Renal cortex interstitium (tissue), 11 donors: ENCODE results near the gene PROCR. TPM values are rescaled to one million over a fixed set of nuclear protein-coding genes. Genes with fewer than 3 reads are reported as not detected.
"Not testable (repeated sequence)": the region's sequence is repeated elsewhere in the genome, so short reads cannot be mapped to it uniquely, and the experiment has no call there.

Experiments used
- DNase-seq, 11 donors: peaks; one replicate each; pipeline ENCODE4 v3.0.0-alpha.2; 2013; ENCODE audit warnings: low read depth in 9 of 11, low spot score in 4 of 11; ENCODE audit errors: extremely low read depth in 1 of 11
- polyA plus RNA-seq, 3 donors: library from polyadenylated mRNA; unstranded; fragments of 120-200 nt; gene quantifications; one replicate each; pipeline ENCODE4 v1.2.1, GENCODE V29; 2013; ENCODE audit not compliant: insufficient read length in 3 of 3

The PROCR gene
- polyA plus RNA-seq, 3 donors: 6.5 to 10.8 (median 7.6) TPM

DNA sequence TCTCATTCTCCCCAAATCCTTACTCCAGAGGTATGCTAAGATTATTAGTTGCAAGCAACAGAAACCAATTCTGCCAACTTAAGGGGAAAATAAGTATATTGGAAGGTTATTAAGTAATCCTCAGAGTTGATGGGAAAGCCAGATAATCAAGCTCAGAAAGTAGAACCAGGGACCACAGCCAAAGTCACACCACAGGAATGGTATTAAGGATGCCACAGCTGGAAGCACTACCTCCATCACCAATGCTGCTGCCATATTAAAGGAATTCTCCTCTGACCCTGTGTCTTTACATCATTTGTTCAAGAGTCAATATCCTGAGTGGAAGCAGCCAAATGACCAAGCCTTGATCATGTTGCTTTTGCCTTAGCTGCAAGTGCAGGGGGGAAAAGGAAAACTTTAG, 9.9 kb downstream of the PROCR start:
- DNase-seq: no peak

GRCh38 chr20:35186691-35187289, 14.9 kb downstream of the PROCR start:
- DNase-seq: not testable (repeated sequence)

DNA sequence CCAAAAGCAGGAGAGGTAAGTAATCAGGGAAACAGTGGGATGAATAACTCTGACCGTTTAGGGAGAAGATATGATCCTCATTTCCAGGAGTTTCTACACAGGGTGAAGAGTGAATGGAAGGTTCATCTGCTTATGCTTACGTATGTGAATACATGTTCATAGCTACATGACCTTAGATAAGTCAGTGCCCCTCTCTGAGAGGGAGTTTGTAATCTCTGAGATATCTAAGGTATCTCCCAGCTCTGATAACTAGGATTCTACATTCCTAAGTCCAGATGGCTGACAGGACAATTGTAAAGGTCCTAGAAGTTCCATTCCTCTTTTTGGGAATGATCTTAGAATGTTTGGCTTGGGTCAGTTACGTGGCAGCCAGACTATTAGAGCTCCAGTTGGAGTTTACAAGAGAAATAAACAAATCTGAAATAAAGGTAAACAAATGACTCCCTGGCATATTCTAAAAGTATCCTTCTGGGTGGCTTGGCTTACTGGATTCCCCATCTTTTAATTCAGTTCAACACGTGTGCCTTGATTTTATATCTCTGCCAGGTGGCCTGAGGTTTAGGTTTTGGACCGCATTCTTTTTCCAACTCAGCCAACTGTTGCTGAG, 15.8 kb downstream of the PROCR start:
- no peak for DNase-seq

DNA sequence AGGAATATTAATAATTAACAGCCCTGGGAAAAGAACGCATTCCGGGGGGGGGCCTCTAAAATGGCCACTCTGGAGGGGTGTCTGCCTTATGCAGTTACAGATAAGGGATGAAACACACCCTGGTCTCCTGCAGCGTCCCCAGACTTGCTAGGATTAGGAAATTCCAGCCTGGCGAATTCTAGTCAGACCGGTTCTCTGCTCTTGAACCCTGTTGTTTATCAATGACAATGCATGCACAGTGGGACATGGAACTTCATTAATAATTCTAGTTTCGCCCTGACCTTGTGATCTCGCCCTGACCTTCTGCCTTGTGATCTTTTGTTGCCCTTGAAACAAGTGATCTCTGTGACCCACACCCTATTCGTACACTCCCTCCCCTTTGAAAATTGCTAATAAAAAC, 17.4 kb downstream of the PROCR start:
- not testable (repeated sequence) for DNase-seq

- DNase-seq: no peak
Measured at GRCh38 chr20:35190556-35190955, 18.7 kb downstream of the PROCR start.

DNA sequence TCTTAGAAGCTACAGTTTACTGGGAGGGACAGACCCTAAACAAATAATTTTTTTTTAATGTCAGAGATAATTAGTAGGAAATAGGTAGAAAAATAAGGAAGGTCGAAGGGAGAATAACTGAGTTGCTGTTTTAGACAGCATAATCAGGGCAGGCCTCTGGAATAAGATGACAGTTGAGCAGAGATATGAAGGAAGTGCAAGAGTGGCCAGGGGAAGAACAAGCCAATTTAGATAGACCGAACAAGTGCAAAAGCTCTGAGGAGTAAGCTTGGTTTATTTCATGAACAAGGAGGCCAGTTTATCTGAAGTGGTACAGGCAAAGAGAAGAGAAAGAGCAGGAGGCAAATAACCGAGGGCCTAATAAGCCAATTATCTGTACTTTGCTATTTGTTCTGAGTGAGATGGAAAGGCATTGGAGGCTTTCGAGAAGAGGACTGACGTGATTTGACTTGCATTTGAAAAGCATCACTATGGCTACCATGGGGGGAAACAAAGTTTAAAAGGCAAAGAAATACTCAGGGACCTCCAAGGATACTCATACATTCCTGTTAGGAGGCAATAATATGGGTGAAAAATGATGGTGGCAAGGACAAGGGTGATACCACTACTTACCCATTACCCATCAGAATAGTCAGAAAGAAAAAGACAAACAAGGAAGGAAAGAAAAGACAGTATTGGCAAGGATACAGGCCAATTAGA, 19.7 kb downstream of the PROCR start:
- DNase-seq: no peak

DNA sequence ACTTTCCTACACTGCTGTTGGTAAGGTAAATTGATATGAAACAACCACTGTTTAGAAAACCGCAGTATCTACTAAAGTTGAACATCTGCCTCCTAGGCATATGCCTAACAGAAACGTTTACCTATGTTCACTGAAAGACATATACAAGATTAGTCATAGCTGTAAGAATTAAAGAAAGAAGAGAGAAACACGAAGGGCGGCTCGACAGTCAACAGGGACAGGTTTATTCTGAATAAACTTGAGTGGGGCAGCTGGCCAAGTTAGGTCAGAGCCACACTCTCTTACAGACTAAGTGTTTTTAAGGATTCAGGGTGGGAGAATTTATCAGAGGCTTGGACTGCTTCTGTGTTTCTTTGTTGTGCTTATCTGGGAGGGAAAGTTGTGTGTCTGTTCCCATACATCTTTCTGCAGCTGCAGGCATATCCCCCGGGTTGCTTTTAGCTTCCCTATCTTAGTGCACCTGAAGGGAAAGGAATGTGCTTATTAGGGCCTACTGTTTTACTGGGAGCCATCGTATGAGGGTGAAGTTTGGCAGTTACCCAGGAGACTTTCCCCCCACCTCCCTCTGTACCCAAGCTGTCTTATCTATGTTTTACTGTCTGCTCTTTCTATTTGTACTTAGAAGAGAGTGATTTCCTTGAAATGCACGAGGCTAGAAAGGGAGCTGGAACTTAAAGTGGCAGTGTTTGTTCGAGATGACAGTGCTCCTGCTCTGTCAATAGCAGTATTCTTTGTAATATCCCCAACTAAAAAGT, 20.4 kb downstream of the PROCR start:
- DNase-seq: no peak

- not testable (repeated sequence) for DNase-seq
Measured at GRCh38 chr20:35193031-35193791, 21.3 kb downstream of the PROCR start.

- no peak for DNase-seq
Measured at GRCh38 chr20:35196313-35196712, 24.4 kb downstream of the PROCR start.

DNA sequence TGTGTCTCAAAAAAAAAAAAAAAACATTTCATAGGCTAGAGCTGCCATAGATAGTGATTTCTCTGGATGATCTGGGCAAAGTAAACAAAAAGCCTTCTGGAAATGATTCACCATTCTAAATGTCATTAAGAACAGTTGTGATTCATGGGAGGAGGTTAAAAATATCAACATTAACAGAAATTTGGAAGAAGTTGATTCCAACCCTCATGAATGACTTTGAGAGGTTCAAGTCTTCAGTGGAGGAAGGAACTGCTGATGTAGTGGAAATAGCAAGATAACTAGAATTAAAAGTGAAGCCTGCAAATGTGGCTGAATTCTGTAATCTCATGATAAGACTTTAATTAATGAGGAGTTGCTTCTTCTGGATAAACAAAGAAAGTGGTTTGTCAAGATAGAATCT, 27.9 kb downstream of the PROCR start:
- no peak for DNase-seq

GRCh38 chr20:35200267-35200666, 28.4 kb downstream of the PROCR start:
- DNase-seq: no peak

DNA sequence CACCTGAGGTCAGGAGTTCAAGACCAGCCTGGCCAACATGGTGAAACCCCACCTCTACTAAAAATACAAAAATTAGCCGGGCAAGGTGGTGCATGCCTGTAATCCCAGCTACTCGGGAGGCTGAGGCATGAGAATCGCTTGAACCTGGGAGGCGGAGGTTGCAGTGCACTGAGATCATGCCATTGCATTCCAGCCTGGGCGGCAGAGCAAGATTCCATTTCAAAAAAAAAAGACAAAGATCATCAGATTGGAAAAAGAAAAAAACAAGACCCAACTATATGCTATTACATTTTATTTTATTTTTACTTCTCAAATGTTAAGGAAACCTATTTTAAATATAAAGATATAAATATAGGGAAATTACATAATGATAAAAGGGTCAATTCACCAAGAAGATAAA, 29.6 kb downstream of the PROCR start:
- not testable (repeated sequence) for DNase-seq

DNA sequence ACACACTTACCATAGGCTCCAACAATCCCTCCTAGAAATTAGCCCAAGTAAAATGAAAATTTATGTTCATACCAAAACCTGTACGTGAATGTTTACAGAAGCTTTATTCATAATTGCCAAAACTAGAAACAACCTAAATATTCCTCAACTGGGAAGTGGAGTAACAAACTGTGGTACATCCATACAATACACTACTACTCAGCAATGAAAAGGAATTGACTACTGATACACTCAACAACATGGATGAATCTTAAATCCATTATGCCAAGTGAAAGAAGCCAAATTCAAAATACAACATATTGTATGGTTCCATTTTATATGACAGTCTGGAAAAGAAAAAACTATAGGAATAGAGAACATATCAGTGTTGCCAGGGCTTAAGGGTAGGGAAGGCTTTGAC, 34.9 kb downstream of the PROCR start:
- DNase-seq: no peak

DNA sequence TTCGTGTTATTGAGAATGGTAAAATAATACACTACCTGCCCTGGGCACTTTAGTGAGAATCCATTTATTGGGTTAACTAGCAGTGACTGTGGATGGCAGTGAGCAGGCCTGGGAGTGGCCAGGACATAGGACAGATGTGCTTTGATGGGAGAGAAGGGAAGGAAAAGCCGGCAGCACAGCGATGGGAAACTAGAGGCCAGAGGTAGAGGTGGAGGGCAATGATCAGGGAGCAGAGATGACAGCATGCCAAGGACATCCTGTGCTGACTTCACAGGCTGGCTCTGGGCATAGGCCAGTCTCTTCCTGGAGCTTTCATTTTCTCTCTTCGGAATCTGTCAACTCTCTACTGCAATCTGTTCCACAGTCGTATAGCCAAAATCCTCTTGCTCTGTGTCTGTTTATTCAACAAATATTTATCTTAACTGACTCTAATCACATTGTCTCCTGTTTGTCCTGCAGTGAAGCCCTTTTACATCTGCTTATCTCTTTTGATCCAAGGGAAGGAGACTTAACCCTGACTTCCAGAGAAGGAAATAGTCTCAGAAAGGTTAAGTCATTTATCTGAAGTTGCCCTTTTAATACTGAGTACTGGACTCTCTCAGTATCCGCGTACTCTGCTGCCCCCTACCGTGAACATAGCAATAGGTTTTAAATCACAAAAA, 36.2 kb downstream of the PROCR start:
- DNase-seq: peak; percentile 49 to 83 (median 59)

DNA sequence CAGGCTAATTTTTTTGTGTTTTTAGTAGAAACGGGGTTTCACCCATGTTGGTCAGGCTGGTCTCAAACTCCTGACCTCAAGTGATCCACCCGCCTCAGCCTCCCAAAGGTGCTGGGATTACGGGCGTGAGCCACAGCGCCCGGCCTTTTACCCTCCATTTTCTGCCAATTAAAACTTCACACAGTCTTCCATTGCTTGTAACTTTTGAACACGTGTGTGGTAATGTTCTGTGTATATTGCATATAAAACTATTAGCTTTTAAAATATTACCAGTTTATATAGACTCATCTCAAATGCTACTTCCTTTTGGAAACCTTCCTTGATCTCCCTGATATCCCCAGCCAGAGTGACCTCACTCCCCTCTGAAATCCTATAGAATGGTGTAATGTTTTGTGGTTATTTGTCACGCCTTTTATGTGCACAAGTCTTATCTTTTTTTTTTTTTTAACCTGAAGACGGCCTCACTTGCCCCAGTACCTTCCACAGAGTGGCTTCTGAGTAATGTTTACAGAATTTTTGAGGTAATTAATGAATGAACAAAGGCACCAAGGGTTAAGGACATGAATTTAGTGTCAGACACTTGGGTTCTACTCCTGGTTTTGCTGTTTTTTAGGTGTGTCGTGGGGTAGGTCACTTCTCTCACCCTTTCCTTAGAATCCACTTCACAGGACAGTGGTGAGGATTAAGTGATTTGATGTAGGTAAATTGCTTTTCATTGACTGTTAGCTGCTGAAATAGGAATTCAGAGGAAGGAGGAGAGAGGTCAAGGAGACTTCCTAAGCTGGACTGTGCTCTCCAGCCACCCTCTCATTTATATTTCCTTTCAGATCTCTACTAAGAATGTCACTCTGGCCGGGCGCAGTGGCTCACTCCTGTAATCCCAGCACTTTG, 43.4 kb downstream of the PROCR start:
- no peak for DNase-seq

GRCh38 chr20:35216541-35216940, 44.7 kb downstream of the PROCR start:
- DNase-seq: no peak

DNA sequence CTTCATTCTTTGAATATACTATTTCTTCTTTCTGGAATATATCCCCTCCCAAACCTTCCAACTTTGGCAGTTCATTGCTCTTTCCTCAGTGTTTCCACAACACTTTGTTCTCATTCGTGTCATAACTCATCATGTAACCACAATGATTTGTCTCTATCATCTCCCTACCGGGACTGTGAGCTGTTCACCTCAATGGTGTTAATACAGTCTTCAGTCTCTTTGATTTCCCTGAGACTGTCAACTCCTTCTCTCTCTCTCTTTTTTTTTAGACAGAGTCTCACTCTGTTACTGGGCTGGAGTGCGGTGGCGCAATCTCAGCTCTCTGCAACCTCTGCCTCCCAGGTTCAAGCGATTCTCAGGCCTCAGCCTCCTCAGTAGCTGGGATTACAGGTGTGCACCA, 52.1 kb downstream of the PROCR start:
- DNase-seq: no peak

- DNase-seq: no peak
Measured at GRCh38 chr20:35224536-35224935, 52.7 kb downstream of the PROCR start.
